CD1c-positive myeloid dendritic cell (primary cell): ENCODE measurements around the gene XAB2.
"Not testable (repeated sequence)": the region's sequence is repeated elsewhere in the genome, so short reads cannot be mapped to it uniquely, and the experiment has no call there.

ENCODE experiments used
- DNase-seq: peaks from one replicate; pipeline ENCODE4 v3.0.0-alpha.2; 2016; ENCODE audit errors: extremely low spot score

XAB2 gene

GRCh38 chr19:7577422-7577821 lies 51.9 kb downstream of the XAB2 start:
- not testable (repeated sequence) for DNase-seq

DNA sequence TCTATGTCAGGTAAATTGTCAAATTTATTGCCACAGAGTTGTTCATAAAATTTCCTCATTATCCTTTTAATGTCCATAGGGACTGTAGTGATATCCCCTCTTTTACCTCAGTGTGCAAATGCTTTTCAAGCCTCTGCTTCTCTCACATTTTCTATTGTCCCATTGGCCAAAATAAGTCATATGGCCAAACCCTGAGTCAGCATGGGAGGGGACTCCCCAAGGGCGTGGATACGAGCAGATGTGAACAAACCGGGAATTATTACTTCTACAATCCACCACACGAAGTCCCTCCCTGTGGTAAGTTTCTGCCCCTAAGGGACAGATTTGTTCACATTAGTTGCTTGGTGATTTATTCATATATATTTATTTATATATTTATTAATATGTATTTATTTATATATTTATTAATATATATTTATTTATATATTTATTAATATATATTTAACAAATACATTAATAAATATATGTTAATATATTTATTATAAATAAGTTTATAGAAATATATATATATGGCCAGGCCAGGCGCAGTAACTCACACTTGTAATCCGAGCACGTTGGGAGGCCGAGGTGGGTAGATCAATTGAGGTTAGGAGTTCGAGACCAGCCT lies 53.8 kb downstream of the XAB2 start:
- DNase-seq: peak; percentile 58

GRCh38 chr19:7570761-7571160 lies 58.6 kb downstream of the XAB2 start:
- no peak for DNase-seq
